ENCODE data around the gene CCS.

GRCh38 chr11:66600219-66600618 is 7.2 kb downstream of the CCS start:
- TF ChIP-seq CTCF (IDR thresholded peaks at IDR 0.05), result no peak
- TF ChIP-seq POLR2A (IDR thresholded peaks at IDR 0.05), result no peak

Data from right lobe of liver (tissue), 4 donors.